Skeletal muscle tissue (tissue), 4 donors: ENCODE results near the gene GDF2. TPM values are rescaled to one million over a fixed set of nuclear protein-coding genes. Genes with fewer than 3 reads are reported as not detected.

ENCODE experiments used
- H3K27ac ChIP-seq: one replicate; pipeline ENCODE4 v1.7.0; 2013; ENCODE audit warnings: mild to moderate bottlenecking, low read depth, low read length, inconsistent platforms
- H3K27me3 ChIP-seq, 3 donors: one replicate each; pipeline ENCODE4 v1.7.0; 2013; ENCODE audit warnings: low read length in 3 of 3; ENCODE audit not compliant: control insufficient read depth in 3 of 3, insufficient read depth in 3 of 3
- H3K36me3 ChIP-seq, 3 donors: one replicate each; pipeline ENCODE4 v1.7.0; 2013; ENCODE audit warnings: low read length in 3 of 3; ENCODE audit not compliant: control insufficient read depth in 3 of 3, insufficient read depth in 3 of 3
- H3K4me1 ChIP-seq, 3 donors: one replicate each; pipeline ENCODE4 v1.7.0; 2013; ENCODE audit warnings: low read length in 3 of 3, mild to moderate bottlenecking in 3 of 3; ENCODE audit not compliant: control insufficient read depth in 3 of 3, insufficient read depth in 3 of 3
- H3K4me3 ChIP-seq, 3 donors: one replicate each; pipeline ENCODE4 v1.7.0; 2013; ENCODE audit warnings: low read length in 3 of 3
- H3K9ac ChIP-seq, 3 donors: one replicate each; pipeline ENCODE4 v1.7.0; 2013; ENCODE audit warnings: low read length in 3 of 3, mild to moderate bottlenecking in 3 of 3, moderate library complexity in 2 of 3, low read depth in 1 of 3
- H3K9me3 ChIP-seq, 3 donors: one replicate each; pipeline ENCODE4 v1.7.0; 2013; ENCODE audit warnings: low read length in 3 of 3; ENCODE audit not compliant: control insufficient read depth in 3 of 3
- total RNA-seq: library from RNA; depleted of rRNA; stranded (reverse); fragments of >200 nt; gene quantifications from one replicate; pipeline ENCODE4 v1.2.3, GENCODE V29; 2014
- donor health status: Osteomylitis.

The GDF2 gene
- total RNA-seq, 1 donor from 2014 or later, result not detected

DNA sequence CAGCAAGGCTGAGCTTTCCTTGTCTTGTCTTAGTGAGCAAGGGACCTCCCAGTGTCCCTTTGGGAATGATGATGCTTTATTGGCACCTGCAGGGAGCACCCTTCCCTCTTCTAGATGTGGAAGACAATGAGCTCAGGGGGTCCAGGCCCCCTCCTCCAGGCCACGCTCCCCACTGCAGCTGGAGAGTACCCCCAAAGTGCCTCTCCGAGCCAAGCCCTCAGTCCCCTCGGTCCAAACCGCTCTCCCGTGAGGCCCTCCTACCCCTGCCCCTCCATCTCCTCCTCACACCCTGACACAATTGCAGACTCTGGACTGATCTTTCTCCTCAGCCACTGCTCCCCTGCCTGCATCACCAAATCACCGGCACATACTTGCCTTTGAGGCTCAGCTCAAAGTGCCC lies 42.7 kb downstream of the GDF2 start:
- Histone ChIP-seq H3K36me3 (no peaks in the 10 kb centered on the region), H3K9me3 (no peaks in the 10 kb centered on the region), H3K4me1 (peaks cover 16 to 43% (median 38%) of the 10 kb centered on the region in 3 donors), H3K27me3 (no peaks in the 10 kb centered on the region), H3K27ac (no peak overlapping the region), H3K9ac (no peak overlapping the region), H3K4me3 (no peak overlapping the region)

DNA sequence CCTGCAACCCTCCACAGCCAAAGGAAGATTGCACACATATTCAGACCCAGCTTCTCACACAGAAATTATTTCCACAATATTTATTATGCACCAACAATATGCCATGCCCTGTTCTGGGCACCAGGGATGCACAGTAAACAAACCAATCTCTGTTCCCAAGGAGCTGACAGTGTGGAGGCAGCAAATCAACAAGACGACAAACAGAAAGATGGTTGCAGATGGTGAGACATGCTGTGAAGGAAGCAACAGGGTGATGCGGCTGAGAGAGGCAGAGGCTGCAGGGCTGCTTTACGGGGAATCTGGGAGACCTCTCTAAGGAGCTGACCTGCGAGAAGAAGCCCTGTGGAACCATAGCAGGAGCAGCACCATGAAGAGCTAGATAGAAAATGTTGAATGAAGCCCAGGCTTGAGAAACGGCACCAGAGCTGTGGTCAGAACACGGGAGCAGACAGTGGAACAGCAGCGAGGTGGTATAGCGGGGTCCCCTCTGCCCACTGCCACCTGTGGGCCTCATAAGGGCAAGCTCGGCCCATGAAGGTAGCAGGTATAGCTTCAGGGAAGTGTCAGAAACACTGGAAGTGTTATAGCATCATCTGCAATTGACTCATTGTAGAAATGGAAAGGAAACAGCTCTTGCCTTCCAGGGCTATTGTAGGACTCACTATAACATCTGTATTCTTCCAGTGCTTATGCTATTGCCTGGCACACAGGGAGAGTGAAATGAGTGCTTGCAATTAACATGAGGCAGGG lies 43.4 kb downstream of the GDF2 start:
- H3K9me3 ChIP-seq, result no peaks in the 10 kb centered on the region
- H3K27ac ChIP-seq, result no peak overlapping the region
- H3K27me3 ChIP-seq, result no peaks in the 10 kb centered on the region
- no peaks in the 10 kb centered on the region for H3K36me3 ChIP-seq
- no peak overlapping the region for H3K4me3 ChIP-seq
- H3K9ac ChIP-seq, result no peak overlapping the region
- H3K4me1 ChIP-seq, result peaks cover 11 to 37% (median 31%) of the 10 kb centered on the region in 3 donors

DNA sequence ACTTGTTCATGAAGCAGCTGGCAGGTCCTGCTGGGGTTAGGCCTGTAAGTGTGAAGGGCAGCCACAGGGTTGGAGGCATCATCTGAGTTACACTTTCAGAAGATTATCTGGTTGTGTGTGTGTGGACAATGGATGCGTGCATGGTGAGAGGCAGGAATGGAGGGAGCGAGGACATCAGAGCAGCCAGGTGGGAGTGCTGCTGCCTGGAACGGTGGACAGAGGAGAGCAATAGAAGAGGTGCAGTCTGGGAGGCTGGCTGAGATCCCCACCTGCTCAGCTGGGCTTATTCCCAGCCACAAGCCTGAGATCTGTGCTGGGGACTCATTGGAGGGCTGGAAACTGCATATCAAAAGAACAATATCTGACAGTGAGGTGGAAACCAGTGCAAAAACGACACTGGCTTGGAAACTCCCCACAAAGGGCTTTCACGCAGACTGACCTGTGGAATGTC lies 44.0 kb downstream of the GDF2 start:
- Histone ChIP-seq H3K27me3 (no peaks in the 10 kb centered on the region), H3K4me3 (no peak overlapping the region), H3K9me3 (no peaks in the 10 kb centered on the region), H3K9ac (no peak overlapping the region), H3K36me3 (no peaks in the 10 kb centered on the region), H3K27ac (no peak overlapping the region), H3K4me1 (peaks cover 5 to 31% (median 25%) of the 10 kb centered on the region in 3 donors)

DNA sequence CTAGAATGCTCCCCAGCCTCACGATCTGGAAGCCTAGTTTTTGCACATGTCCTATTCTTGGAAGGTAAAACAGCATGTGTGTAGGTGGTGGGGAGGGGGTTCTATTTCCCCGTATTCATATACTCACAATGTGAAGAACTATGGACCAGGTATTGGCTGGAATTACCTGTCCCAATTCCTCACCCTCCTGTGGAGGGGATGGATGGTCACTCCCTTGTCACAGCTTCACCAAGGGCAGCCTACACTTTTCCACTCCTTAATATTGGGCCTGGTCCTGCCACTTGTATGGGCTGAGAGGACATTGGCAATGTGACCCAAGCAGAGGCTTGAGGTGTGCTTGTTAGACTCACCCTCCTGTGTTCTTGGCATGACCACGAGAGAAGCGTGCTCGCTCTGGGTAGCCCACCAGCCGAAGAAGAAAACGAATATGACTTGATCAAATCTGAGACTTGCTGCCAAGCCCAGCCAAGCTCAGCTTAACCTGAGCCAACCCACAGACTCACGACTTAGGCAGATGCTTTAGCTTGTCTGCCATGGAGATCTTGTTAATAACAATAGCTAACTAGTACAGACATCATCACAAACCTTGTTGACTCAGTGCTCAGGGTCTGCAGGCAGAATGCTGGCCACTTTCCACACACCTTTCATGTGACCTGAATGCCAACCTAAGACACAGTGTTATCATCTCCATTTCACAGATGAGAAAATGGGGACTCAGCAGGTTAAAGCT lies 44.6 kb downstream of the GDF2 start:
- no peak overlapping the region for H3K4me3 ChIP-seq

DNA sequence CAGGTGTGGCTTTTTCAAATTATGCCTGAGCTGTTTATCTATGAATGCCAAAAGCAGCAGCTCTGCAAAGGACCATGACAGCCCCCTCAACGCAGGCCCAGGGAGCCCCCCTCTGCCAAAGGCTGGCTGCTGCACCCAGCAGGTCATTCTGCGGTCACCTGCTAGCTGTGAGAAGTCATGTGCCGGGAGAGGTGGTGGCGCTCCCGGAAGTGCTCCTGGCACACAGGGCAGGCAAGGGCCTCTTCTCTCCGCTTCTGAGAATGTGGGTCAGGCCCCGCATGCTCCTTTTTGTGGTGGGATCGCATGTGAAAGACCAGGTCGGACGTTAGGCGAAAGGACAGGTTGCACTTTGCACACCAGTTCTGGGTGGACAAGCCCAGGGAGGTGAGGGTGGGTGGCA lies 45.4 kb downstream of the GDF2 start:
- Histone ChIP-seq H3K9ac (no peak overlapping the region), H3K4me3 (no peak overlapping the region), H3K27me3 (no peaks in the 10 kb centered on the region), H3K27ac (no peak overlapping the region), H3K4me1 (peaks cover 4 to 20% (median 15%) of the 10 kb centered on the region in 3 donors), H3K9me3 (no peaks in the 10 kb centered on the region), H3K36me3 (no peaks in the 10 kb centered on the region)

More for the DNA sequence above, 44.6 kb downstream of the GDF2 start:
- Histone ChIP-seq H3K9me3 (no peaks in the 10 kb centered on the region), H3K36me3 (no peaks in the 10 kb centered on the region), H3K27me3 (no peaks in the 10 kb centered on the region), H3K9ac (no peak overlapping the region), H3K4me1 (peaks cover 4 to 26% (median 18%) of the 10 kb centered on the region in 3 donors), H3K27ac (no peak overlapping the region)

DNA sequence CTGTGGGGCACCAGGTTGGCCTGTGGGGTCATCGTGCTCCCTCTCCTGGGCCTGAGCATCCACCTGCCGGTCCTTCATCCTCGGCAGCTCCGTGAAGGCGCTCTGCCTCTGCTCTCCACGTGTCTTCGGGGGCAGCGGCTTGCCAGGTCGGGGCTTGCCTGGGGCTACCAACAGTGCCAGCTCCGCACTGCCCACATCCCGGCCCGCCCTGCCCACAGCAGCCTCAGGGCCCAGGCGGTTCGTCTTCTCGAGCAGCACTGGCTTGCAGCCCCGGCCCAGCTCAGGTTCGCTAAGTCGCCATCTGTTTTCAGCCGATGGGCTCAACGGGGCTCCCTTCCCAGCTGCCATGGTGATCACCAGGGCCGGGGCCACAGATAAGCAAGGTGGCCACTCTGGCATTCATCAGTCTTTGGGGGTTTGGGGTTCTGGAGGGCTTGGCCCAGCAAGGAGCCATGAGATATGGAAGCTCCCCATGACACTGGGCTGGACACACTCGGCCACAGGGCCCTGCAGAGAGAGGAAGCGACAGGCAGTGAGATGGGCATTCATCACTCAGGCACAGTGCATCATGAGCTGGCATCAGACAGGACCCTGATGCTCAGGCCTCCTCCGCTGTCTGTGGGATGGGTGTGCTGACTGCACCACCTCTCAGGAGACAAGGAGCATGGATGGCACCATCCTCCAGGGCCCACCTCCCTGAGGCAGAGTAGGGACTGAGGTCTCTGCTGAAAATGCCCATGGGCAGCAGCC lies 46.4 kb downstream of the GDF2 start:
- Histone ChIP-seq H3K27ac (no peak overlapping the region), H3K4me3 (no peak overlapping the region)

DNA sequence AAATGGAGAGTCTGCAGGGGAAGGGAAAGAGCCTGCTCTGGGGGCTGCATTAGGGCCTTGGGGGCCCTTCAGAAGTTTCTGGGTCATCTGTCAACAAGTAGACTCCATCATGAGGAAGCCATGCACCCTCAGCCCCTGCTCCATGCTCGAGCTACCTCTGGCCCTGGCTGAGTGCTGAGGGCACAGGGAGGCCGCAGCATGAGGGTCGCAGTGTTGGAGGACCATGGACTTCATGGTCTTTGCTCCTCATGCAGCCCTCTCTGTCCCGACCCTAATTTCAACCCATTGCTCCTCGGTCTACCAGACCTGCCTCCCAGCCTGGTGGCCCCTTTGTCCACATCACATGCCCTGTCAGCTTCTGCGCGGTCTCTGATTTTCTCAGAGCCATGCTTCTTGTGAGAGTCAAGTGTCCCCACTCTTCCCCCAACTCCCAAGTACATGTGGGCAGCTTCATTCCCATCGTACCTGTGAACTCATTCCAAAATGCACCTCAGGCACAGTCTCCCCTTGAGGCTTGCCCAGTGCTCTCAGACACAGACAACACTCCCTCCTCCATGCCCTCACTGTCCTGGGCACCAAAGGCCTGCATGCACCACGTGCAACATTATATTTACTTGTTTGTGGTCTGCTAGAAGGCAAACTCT lies 47.1 kb downstream of the GDF2 start:
- H3K27ac ChIP-seq, result no peak overlapping the region
- H3K4me1 ChIP-seq, result peaks cover 4 to 11% (median 8%) of the 10 kb centered on the region in 3 donors
- no peak overlapping the region for H3K4me3 ChIP-seq
- no peaks in the 10 kb centered on the region for H3K36me3 ChIP-seq
- no peaks in the 10 kb centered on the region for H3K9me3 ChIP-seq
- no peaks in the 10 kb centered on the region for H3K27me3 ChIP-seq
- no peak overlapping the region for H3K9ac ChIP-seq

More for the DNA sequence above, 46.4 kb downstream of the GDF2 start:
- Histone ChIP-seq H3K9ac (no peak overlapping the region), H3K4me1 (peaks cover 4 to 15% (median 15%) of the 10 kb centered on the region in 3 donors), H3K36me3 (no peaks in the 10 kb centered on the region), H3K9me3 (no peaks in the 10 kb centered on the region), H3K27me3 (no peaks in the 10 kb centered on the region)

DNA sequence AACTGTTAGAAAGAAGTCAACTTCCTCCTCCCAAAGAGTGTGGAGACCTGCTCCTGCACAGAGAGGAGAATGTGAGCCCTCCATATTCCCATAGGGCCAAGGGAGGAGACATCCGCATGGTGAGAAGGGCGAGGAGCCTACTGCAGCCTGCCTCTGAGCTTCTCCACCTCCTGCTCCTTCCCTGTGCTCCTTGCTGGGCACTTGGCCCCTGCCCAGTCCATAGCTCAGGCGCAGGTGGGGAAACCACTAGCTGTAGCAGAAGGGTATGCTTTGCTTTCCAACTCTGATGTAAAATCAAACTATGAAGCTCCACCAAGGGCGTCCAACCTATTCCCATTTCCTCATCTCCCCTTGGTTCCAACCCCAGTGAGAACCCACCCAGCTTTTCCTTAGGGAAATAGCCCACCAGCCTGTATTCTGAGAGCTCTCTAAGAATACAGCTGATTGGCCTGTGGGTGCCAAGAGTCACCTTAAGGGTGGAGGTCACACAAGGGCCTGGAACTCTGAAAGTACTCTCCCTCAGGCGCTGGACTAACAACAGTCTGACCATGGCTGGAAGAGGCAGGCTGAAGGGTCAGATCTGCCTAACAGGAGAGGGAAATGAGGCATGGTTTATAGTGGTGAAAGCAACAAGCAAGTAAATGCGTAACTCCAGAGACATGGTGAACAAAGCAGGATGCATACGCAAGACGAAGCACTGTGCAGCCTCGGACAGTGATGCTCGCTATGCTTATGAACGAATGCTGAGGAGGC lies 47.9 kb downstream of the GDF2 start:
- Histone ChIP-seq H3K36me3 (no peaks in the 10 kb centered on the region), H3K27ac (no peak overlapping the region), H3K4me3 (no peak overlapping the region), H3K9me3 (no peaks in the 10 kb centered on the region), H3K27me3 (no peaks in the 10 kb centered on the region), H3K9ac (no peak overlapping the region), H3K4me1 (peaks cover 4 to 11% (median 8%) of the 10 kb centered on the region in 3 donors)

DNA sequence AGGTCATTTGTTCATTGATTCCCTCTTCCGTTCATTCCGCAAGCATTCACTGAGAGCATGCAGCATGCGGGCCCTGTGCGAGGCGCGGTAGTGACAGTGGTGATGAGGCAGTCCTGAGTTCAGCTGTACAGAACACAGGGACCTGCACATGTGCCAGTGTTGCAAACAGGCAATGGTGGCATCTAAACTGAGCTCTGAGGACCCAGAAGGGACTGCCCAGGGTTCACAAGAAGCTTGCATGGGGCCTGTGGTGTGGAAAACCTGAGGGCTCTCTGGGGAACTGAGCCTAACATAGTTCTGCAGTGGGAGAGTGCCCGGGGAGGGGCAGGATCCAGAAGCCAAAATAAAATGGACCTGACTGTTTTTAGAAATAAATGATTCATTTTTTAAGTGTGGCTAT lies 48.6 kb downstream of the GDF2 start:
- Histone ChIP-seq H3K4me1 (peaks cover 4 to 11% (median 10%) of the 10 kb centered on the region in 3 donors), H3K9ac (no peak overlapping the region), H3K9me3 (no peaks in the 10 kb centered on the region), H3K36me3 (no peaks in the 10 kb centered on the region), H3K27me3 (no peaks in the 10 kb centered on the region), H3K4me3 (no peak overlapping the region), H3K27ac (no peak overlapping the region)
